ENCODE measurements around the gene ZNF593. TPM values are rescaled to one million over a fixed set of nuclear protein-coding genes. Genes with fewer than 3 reads are reported as not detected.

Gene ZNF593
- total RNA-seq, 4 donors from 2014 or later: 39.6 to 135 (median 97.3) TPM

DNA sequence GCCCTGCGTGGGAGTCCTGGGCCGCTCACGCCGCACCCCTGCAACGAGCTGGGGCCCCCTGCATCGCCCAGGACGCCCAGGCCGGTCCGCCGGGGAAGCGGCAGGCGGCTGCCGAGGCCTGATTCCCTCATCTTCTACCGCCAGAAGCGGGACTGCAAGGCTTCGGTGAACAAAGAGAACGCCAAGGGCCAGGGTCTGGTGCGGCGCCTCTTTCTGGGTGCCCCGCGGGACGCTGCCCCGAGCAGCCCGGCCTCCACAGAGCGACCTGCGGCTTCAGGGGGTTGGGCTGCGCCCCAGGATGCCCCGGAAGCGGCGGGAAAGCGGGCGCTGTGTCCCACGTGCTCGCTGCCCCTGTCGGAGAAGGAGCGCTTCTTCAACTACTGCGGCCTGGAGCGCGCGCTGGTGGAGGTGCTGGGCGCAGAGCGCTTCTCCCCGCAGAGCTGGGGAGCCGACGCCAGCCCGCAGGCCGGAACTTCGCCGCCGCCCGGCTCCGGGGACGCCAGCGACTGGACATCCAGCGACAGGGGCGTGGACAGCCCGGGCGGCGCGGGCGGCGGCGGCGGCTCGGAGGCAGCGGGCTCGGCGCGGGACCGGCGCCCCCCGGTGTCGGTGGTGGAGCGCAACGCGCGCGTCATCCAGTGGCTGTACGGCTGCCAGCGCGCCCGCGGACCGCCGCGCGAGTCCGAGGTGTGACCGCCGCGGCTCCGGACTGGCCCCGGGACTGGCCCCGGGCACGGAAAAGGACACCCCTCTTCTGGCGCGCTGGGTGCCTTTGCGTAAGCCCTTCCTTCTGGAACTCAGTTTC, 8.1 kb upstream of the ZNF593 start:
- peak; percentile 36 to 69 for DNase-seq
- Histone ChIP-seq H3K4me3 (peak overlapping the region; percentile 57 to 76 (median 68)), H3K9me3 (no peaks in the 10 kb centered on the region), H3K4me1 (peaks cover 7 to 14% of the 10 kb centered on the region in 2 donors), H3K27ac (peak overlapping the region; percentile 78 to 87 (median 84)), H3K27me3 (no peaks in the 10 kb centered on the region), H3K36me3 (no peaks in the 10 kb centered on the region)
- ATAC-seq: peak; percentile 66 to 78
- intact Hi-C loops (cut with DNase I; ENCODE audit: low total_unique reads) (loop anchor here (2.0 to 5.0 kb wide), 2 partner anchors 51 to 124 kb away; partner anchors contain the start of gene PDIK1L), in situ Hi-C loops (cut with MboI; ENCODE audit: low sequenced_read_pairs in 4 of 4) (loop anchor here in 1 of 4 donors (25.0 kb wide), 2 partner anchors 124 to 274 kb away; partner anchors contain the start of genes PAQR7 and SLC30A2)
- peak; percentile 68 to 74 for TF ChIP-seq POLR2A (IDR thresholded peaks at IDR 0.05)
- TF ChIP-seq, protein P1, sequence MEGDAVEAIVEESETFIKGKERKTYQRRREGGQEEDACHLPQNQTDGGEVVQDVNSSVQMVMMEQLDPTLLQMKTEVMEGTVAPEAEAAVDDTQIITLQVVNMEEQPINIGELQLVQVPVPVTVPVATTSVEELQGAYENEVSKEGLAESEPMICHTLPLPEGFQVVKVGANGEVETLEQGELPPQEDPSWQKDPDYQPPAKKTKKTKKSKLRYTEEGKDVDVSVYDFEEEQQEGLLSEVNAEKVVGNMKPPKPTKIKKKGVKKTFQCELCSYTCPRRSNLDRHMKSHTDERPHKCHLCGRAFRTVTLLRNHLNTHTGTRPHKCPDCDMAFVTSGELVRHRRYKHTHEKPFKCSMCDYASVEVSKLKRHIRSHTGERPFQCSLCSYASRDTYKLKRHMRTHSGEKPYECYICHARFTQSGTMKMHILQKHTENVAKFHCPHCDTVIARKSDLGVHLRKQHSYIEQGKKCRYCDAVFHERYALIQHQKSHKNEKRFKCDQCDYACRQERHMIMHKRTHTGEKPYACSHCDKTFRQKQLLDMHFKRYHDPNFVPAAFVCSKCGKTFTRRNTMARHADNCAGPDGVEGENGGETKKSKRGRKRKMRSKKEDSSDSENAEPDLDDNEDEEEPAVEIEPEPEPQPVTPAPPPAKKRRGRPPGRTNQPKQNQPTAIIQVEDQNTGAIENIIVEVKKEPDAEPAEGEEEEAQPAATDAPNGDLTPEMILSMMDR (IDR thresholded peaks at IDR 0.05 in 4 of 5, conservative IDR thresholded peaks at IDR 0.05 in 1 of 5): peak; percentile 20 to 53 (median 36)

DNA sequence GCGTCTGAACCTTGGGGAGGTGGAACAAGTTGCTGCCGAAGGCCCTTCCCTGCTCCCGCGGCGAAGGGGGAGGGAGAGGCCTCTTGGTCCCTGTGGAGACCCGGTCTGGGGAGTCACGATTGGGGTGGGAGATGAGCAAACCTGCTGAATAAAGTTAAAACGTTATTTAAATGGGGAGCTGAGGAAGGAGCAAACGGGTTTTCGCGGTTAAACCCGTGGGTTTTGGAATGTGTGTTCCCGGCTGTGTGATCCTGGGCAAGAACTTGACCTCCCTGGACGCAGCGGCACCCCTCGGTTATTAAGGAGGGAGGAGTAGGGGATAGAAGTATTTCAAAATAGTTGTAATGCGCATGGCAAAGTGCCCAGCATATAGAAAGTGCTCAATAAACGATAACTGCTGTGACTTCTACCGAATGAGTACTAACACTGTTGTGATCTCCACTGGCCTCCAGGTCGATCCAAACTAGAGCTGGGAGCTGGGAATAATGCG, 7.4 kb upstream of the ZNF593 start:
- TF ChIP-seq, protein P1 (IDR thresholded peaks at IDR 0.05 in 4 of 5, conservative IDR thresholded peaks at IDR 0.05 in 1 of 5): peak in 1 of 5 experiments; percentile 3
- no peak for TF ChIP-seq POLR2A (IDR thresholded peaks at IDR 0.05)

DNA sequence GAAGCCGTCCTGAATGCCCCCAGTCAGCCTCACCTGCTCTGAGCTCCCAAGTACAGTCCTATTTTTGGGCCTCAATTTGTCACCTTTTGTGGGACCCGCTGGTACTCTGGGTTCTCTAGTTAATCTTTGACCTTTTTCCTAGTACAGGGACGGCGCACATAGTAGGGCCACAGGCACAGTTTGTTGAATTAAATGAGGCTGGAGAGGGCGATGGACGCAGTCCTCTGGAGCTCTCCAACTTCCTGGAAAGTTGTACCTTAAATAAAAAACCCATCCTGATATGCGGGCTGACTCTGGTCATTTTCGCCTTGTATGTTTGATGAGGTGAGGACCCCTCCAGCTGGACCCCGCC, 6.0 kb upstream of the ZNF593 start:
- TF ChIP-seq POLR2A (IDR thresholded peaks at IDR 0.05): no peak
- TF ChIP-seq, protein P1 (IDR thresholded peaks at IDR 0.05 in 4 of 5, conservative IDR thresholded peaks at IDR 0.05 in 1 of 5): no peak
- H3K4me3 ChIP-seq: peak overlapping the region; percentile 42 to 60 (median 46)
- intact Hi-C loops (cut with DNase I; ENCODE audit: low total_unique reads) (loop anchor here (1.0 to 5.0 kb wide), 2 partner anchors 70 to 126 kb away; no protein-coding TSS in a partner anchor), in situ Hi-C loops (cut with MboI; ENCODE audit: low sequenced_read_pairs in 4 of 4) (loop anchor here in 1 of 4 donors (25.0 kb wide), 2 partner anchors 126 to 276 kb away; partner anchors contain the start of genes PAQR7 and SLC30A2)
- H3K27me3 ChIP-seq: no peaks in the 10 kb centered on the region
- no peaks in the 10 kb centered on the region for H3K9me3 ChIP-seq
- no peaks in the 10 kb centered on the region for H3K36me3 ChIP-seq
- peaks cover 7 to 14% of the 10 kb centered on the region in 2 donors for H3K4me1 ChIP-seq
- peak overlapping the region; percentile 63 to 76 (median 73) for H3K27ac ChIP-seq
- ATAC-seq: no peak
- no peak for DNase-seq

More for the DNA sequence above, 7.4 kb upstream of the ZNF593 start:
- Histone ChIP-seq H3K4me1 (peaks cover 7 to 14% of the 10 kb centered on the region in 2 donors), H3K27me3 (no peaks in the 10 kb centered on the region), H3K9me3 (no peaks in the 10 kb centered on the region), H3K4me3 (peak overlapping the region; percentile 57 to 76 (median 68)), H3K36me3 (no peaks in the 10 kb centered on the region), H3K27ac (peak overlapping the region; percentile 78 to 87 (median 84))
- DNase-seq (no peak), ATAC-seq (no peak)
- in situ Hi-C loops (cut with MboI; ENCODE audit: low sequenced_read_pairs in 4 of 4): loop anchor here in 1 of 4 donors (25.0 kb wide), 2 partner anchors 125 to 275 kb away; partner anchors contain the start of genes PAQR7 and SLC30A2
- intact Hi-C loops (cut with DNase I; ENCODE audit: low total_unique reads): loop anchor here (5.0 kb wide), 1 partner anchor 125 kb away; no protein-coding TSS in a partner anchor

DNA sequence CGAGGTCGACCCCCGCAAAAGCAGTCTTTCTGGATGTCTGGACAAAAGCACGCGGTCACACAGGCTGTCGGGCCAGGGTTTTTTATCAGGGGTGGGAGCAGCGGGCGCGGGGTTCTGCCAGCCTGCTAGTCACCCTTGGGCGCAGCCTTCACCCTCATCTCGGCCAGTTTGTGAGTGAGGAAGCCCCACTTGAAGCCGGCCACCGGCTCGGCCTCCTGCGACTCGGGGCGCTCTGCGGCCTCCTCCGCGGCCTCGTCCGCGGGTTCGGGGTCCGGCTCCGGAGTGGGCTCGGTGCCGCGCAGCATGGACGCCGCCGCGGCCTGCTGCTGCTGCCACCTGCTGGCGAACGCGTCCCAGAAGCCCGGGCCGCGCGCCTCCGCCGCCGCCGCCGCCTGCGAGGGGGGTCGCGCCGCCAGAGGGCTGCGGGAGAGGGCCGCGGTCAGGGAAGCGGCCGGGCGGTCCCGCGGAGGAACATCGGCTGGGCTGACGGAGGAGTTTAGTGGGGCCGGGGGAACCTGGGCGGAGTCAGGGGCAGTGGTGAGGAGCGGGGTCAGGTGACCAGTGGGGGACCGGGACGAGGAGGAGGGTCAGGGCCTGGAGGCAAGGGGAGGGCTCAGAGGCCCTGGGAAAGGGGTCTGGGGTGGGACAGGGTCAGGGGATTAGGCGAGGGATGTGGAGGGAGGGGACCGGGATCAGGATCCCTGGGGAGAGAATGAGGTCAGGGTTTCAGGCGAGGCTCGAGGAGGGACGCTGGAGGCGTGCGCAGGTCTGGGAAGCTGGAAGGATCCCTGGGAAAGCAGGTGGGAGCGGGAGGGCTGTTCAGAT, 5.5 kb upstream of the ZNF593 start:
- Histone ChIP-seq H3K4me3 (peak overlapping the region; percentile 42 to 60 (median 46)), H3K27ac (peak overlapping the region; percentile 63 to 76 (median 73)), H3K9me3 (no peaks in the 10 kb centered on the region), H3K4me1 (peaks cover 7 to 16% of the 10 kb centered on the region in 2 donors), H3K36me3 (no peaks in the 10 kb centered on the region), H3K27me3 (no peaks in the 10 kb centered on the region)
- in situ Hi-C loops (cut with MboI; ENCODE audit: low sequenced_read_pairs in 4 of 4): loop anchor here in 1 of 4 donors (25.0 kb wide), 2 partner anchors 127 to 277 kb away; partner anchors contain the start of genes PAQR7 and SLC30A2
- intact Hi-C loops (cut with DNase I; ENCODE audit: low total_unique reads): loop anchor here (1.0 to 5.0 kb wide), 2 partner anchors 69 to 127 kb away; no protein-coding TSS in a partner anchor
- TF ChIP-seq, protein P1 (IDR thresholded peaks at IDR 0.05 in 4 of 5, conservative IDR thresholded peaks at IDR 0.05 in 1 of 5): peak in 4 of 5 experiments; percentile 87 to 95 (median 90)
- no peak for TF ChIP-seq POLR2A (IDR thresholded peaks at IDR 0.05)
- DNase-seq: no peak
- peak; percentile 27 to 37 for ATAC-seq

All from gastrocnemius medialis (tissue), 4 donors.